HG03558 (cell line): ENCODE measurements around the gene MRTFA.

Experiments used
- ATAC-seq: cut with Tn5 transposase; IDR thresholded peaks from one replicate; pipeline ENCODE4 v1.9.1; 2021; ENCODE audit warnings: moderate number of reproducible peaks; ENCODE audit not compliant: unreplicated experiment; ENCODE audit errors: extremely low read depth

MRTFA gene

GRCh38 chr22:40479126-40479800, 157.3 kb downstream of the MRTFA start:
- ATAC-seq = no peak

- no peak for ATAC-seq
Observed at GRCh38 chr22:40478338-40479125, 158.0 kb downstream of the MRTFA start.

- no peak for ATAC-seq
Observed at GRCh38 chr22:40477683-40478337, 158.7 kb downstream of the MRTFA start.

GRCh38 chr22:40476341-40476740, 160.2 kb downstream of the MRTFA start:
- ATAC-seq = no peak

- no peak for ATAC-seq
Observed at GRCh38 chr22:40473703-40474102, 162.8 kb downstream of the MRTFA start.

GRCh38 chr22:40472579-40472978, 163.9 kb downstream of the MRTFA start:
- ATAC-seq = no peak

- ATAC-seq = no peak
Observed at GRCh38 chr22:40472051-40472450, 164.5 kb downstream of the MRTFA start.

GRCh38 chr22:40469181-40469580, 167.3 kb downstream of the MRTFA start:
- no peak for ATAC-seq

- ATAC-seq = no peak
Observed at GRCh38 chr22:40468616-40469015, 167.9 kb downstream of the MRTFA start.

- no peak for ATAC-seq
Observed at GRCh38 chr22:40466976-40467375, 169.5 kb downstream of the MRTFA start.

- no peak for ATAC-seq
Observed at GRCh38 chr22:40463683-40464082, 172.8 kb downstream of the MRTFA start.

- no peak for ATAC-seq
Observed at GRCh38 chr22:40463017-40463631, 173.4 kb downstream of the MRTFA start.

GRCh38 chr22:40462195-40462984, 174.1 kb downstream of the MRTFA start:
- no peak for ATAC-seq

- no peak for ATAC-seq
Observed at GRCh38 chr22:40453671-40454070, 182.8 kb downstream of the MRTFA start.

- ATAC-seq = no peak
Observed at GRCh38 chr22:40452730-40453487, 183.6 kb downstream of the MRTFA start.

- ATAC-seq = no peak
Observed at GRCh38 chr22:40451210-40451609, 185.3 kb downstream of the MRTFA start.

- no peak for ATAC-seq
Observed at GRCh38 chr22:40450616-40451015, 185.9 kb downstream of the MRTFA start.

GRCh38 chr22:40449676-40450035, 186.9 kb downstream of the MRTFA start:
- ATAC-seq = no peak

- ATAC-seq = no peak
Observed at GRCh38 chr22:40446203-40446602, 190.3 kb downstream of the MRTFA start.
